Measurements from ENCODE around the gene KIAA1755. TPM values are rescaled to one million over a fixed set of nuclear protein-coding genes. Genes with fewer than 3 reads are reported as not detected.
A peak's percentile ranks its signal among the peaks of the same experiment; 100 is the strongest.

KIAA1755 gene
- total RNA-seq, 1 donor from 2014 or later = not detected

GRCh38 chr20:38220587-38221118 lies 39.9 kb downstream of the KIAA1755 start:
- DNase-seq (ENCODE audit: low read depth in 2 of 2) = no peak

DNA sequence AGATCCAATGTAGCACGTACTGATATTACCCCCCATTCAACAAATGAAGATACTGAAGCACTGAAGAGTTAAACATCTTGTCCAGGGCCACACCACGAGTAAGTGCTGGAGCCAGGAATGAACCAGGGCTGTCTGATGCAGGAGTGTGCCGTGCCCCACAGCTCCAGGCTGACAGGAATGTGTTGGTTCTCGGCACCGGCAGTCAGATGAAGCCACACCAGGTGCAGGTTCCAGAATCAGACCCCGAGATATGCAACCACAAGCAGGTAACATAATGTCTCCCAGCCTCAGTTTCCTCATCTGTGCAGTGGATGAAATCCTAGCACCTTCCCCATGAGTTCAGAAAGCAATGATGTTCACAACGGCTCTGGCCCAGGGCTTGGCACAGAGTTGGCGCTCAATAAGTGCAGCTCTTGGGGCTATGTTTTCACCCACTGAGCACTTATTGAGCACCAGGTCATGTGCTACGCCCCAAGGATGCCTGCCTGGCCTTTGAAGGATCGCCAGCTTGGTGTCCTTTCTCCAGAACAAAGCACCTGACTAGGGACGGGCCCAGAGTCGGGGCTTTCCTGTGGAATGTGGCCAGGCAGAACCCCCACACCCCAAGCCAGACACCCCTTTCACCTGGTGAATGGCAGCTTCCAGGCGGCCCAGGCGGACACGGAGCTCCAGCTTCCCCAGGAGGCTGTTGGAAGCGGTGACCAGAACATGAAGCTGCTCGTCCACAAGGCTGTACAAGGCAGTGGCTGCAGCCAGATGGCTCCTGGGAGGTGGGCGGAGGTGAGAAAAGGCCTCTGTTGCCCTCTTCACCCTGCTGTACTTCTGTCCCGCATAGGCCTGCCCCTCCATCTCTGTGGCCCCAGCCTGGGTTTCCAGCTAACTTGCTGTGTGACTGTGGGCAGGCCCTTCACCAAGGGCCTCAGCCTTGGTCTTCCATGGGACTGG lies 41.3 kb downstream of the KIAA1755 start:
- no peak for DNase-seq (ENCODE audit: low read depth in 2 of 2)

- no peak for DNase-seq (ENCODE audit: low read depth in 2 of 2)
These were observed 42.0 kb downstream of the KIAA1755 start for GRCh38 chr20:38218566-38218885.

DNA sequence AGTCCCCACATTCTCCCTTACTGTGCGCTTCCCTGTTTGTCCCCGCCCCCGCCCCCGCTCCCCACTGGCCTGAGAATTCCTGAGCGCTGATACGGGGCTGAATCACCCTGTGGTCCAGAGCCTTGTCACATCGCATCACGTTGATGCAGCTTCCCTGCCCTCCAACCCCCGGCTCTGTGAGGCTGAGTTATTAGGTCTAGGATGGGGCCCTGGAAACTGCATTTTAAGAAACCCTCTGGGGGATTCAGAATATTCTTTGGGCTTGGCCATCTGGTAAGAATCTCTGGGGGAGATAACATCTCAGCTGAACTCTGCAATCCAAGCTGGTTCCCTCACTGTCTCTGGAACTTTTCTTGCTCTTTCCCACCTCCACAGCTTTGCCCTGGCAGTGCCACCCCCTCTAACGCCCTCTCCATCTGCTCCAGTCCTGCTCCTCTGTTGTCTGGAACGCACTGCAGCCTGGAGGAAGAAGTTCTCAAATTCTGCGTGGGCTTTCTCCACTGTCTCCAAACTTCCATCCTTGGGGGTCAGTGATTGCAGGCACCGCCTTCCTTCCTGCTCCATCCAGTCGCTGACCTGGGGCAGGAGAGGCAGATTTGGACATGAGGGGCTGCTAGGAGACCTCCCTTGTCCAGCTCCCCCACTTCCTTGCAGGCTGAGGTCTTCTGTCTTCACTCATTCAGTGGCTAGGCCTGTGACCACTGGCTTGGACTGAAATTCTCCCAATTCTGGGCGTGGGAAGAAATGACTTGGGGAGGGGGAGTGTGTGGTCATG lies 42.6 kb downstream of the KIAA1755 start:
- peak in 1 of 2 donors; percentile 69 for DNase-seq (ENCODE audit: low read depth in 2 of 2)

- no peak for DNase-seq (ENCODE audit: low read depth in 2 of 2)
These were observed 43.6 kb downstream of the KIAA1755 start for GRCh38 chr20:38216746-38217595.

GRCh38 chr20:38216201-38216600 lies 44.3 kb downstream of the KIAA1755 start:
- no peak for DNase-seq (ENCODE audit: low read depth in 2 of 2)

DNA sequence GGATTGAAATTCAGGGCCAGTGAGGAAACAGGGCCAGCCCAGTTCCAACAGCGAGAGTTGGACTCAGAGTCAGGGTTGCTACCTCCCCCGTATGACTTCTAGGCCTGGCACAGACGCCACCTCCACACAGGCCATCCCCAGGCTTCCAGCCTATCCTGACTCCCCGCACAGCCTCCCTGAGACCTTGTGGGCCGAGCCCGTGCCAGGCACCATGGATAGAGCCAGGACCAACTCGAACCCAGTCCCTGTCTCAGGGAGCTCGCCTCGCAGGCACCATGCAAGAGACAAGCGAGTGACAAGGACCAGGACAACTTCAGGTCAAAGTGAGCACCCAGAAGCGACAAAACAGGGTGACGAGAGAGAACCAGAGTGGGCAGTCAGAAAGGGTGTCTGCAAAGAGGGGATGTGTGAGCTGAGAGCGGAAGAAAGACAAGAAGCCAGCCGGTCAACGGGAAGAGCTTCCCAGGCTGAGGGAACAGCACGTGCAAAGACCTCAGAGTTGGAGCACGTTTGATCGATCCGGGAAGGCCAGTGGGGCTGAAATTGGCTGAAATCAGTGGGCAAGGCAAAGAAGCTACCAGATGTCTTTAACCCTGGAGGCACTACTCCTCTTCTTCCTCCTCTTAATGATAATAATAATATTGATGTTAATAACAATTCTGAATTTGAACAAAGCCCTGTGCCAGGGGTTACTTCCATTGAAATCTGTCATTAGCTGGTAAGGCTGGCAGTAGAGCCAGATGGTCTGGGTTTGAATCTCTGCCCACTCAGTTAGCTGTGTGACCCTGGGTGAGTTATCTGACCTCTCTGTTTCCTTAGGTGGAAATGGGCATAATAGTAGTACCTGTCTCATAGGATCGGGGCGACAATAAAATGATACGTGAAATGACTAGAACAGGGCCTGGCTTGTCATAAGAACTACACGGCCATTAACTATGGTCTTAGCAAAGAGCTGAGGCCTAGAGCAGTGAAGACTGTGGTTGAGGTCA lies 45.0 kb downstream of the KIAA1755 start:
- no peak for DNase-seq (ENCODE audit: low read depth in 2 of 2)

GRCh38 chr20:38214256-38215193 lies 46.0 kb downstream of the KIAA1755 start:
- no peak for DNase-seq (ENCODE audit: low read depth in 2 of 2)

DNA sequence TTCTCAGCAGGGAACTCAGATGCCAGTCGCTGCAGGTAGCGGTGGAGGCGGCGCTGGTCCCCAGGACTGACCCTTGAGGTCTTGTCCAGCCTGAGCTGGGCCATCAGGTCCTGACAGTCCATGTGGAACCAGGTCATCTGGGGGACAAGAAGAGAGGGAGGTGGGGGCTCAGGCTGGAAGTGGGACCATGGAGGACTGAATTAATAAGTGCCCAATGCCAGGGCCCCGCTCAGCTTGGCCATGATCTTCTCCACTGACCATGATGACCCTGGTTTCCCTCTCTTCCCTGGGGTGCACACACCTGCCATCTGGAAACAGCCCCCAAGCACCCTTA lies 47.0 kb downstream of the KIAA1755 start:
- no peak for DNase-seq (ENCODE audit: low read depth in 2 of 2)

- no peak for DNase-seq (ENCODE audit: low read depth in 2 of 2)
These were observed 47.5 kb downstream of the KIAA1755 start for GRCh38 chr20:38212806-38213606.

DNA sequence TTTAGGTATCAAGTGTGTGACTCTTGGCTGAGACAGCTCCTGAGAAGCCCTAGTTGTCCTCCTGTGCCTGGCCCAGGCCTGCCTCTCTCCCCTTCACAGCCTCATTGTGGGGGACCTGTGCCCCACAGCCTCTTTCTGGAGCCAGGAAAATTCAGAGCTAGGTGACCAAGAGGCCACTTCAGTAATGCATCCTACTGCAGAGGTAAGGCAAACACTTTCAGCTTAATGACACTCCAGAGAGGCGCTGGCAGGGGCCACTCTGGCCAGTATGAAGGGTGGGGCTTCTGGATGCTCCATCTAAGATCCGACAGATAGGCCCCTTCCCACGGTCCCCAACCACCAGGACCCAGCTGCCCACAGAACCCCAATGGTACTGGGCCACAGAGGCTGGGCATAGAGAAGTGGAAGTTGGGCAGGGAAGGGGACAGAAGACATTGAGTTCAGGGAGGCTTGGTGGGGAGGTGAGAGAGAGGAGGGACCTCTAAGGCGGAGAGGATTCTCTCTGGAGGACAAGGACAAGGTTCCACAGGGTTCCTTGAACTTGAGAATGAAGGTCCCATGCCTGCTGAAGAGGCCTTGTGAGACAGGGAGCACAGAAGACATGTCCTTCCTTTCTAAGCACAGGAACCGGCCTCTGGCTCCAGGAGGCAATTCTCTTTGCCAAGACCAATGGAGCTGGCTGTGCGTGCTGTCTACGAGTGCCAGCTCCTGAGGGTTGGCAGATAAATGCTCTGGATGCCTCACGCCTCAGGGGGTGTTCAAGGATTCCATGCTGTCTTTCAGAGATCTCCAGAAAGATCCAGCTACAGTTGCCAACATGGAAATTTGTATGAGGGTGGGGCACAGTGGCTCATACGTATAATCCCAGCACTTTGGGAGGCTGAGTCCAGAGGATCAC lies 49.1 kb downstream of the KIAA1755 start:
- no peak for DNase-seq (ENCODE audit: low read depth in 2 of 2)

- no peak for DNase-seq (ENCODE audit: low read depth in 2 of 2)
These were observed 49.8 kb downstream of the KIAA1755 start for GRCh38 chr20:38210741-38211140.

DNA sequence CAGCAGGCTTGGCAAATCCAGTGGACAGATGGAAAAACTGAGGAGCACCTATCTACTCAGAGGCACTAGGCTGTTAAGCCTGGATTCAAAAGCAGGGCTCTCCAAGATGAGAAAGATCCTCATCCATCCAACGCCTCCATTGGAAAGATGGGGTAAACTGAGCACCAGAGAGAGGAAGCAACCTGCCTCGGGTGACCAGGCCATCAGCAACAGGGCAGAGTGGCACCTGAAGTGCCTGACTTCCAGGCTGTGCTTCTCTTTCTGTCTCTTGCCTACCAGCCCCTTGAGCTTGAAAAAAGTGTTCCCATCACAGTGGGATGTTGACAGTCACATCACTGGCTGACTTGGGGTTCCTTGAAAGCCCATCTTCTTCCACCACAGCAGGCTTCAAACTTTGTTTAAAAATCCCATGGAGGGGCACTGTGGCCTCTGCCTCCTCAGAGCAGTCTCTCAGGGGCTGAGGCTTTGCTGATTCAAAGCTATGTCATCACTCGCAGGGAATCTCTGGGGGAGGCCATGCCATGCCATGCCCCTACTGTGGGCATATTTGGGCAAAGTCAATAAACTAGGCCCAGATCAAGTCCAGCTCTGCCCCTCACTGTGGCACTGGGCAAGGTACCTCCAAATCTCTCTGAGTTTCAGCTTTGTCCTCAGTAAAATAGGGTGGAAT lies 50.7 kb downstream of the KIAA1755 start:
- no peak for DNase-seq (ENCODE audit: low read depth in 2 of 2)

DNA sequence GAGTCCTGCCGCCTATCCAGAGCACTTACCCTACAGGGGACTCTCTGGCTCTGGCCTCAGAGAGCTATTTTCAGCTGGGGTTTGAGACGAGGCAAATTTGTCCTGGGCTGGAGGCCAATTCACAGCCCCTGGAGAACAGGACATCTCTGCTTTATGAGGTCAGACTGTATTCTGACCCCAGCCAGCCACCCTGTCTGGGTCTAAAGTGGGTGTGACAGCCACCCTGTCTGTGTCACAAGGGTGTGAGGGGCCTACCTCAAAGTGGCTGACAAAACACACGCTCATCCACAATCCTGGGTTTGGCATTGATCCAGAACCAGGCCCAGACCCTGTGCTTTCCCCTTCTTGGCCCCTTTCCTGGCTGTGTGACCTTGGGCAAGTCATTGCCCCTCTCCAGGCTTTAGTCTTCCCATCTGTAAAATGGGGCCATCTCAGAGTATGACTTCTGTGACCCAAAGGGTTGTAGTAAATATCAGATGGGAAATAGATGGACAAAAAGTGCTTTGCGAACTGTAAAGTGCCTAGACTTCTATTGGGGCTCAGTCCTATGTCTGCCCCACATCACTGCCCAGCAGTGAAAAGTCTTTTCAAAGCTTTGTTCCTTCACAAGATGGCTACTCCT lies 51.4 kb downstream of the KIAA1755 start:
- DNase-seq (ENCODE audit: low read depth in 2 of 2) = no peak

DNA sequence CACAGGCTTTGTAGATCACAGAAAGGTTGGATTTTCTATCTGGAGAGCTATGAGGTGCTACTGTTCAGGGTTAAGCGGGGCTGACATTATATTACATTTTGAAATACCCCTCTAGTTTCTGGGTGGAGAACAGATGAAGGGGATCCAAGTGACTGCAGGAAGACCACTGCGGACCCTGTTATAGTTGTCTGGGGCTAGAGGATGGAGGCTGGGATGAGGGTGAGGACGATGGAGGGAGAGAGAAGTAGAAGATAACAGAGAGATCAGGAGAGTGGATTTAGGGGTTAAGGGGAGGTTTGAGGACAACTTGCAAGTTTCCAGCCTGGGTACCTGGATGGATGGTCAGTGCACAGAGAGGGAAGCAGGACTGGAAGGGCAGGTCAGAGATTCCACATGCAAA lies 52.0 kb downstream of the KIAA1755 start:
- no peak for DNase-seq (ENCODE audit: low read depth in 2 of 2)

DNA sequence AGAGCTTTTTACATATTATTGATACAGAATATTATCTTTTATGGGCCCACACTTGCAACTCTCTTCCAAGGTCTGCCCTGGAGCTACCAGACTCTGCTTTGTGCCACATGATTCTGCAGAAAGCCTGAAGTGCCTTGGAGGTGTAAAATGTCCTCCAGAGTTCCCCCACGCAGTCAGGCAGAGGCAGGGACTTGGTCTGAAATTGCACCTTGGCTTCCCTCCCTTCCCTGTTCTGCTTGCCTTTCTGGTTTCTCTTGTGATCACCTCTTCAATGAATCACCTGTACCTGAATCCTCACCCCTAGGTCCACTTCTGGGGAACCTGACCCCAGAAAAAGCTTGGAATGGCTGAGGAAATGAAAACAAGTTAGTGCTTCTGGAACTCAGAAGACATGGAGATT lies 52.4 kb downstream of the KIAA1755 start:
- no peak for DNase-seq (ENCODE audit: low read depth in 2 of 2)
